ENCODE results near the gene CAV2.

- TF ChIP-seq CTCF (IDR thresholded peaks at IDR 0.05) = no peak
- no peak for TF ChIP-seq POLR2AphosphoS5 (IDR thresholded peaks at IDR 0.05)
- no peak for TF ChIP-seq POLR2A (IDR thresholded peaks at IDR 0.05; ENCODE audit: low read depth)
- TF ChIP-seq EP300 (IDR thresholded peaks at IDR 0.05) = no peak
These were observed 46.0 kb downstream of the CAV2 start for GRCh38 chr7:116545411-116545993.

Measured in esophagus muscularis mucosa (tissue), 4 donors.